SK-N-MC (cell line): ENCODE data around the gene MET.

Experiments used
- EZH2 ChIP-seq: fragments of 200-600 bp; sonication (generic); IDR thresholded peaks from one replicate; pipeline ENCODE4 v1.6.1; 2017; ENCODE audit warnings: antibody characterized with exemption
- POLR2AphosphoS5 ChIP-seq: IDR thresholded peaks from 2 replicates; pipeline ENCODE4 v1.6.1; 2012; ENCODE audit warnings: mild to moderate bottlenecking, low read depth, low read length, borderline replicate concordance

DNA sequence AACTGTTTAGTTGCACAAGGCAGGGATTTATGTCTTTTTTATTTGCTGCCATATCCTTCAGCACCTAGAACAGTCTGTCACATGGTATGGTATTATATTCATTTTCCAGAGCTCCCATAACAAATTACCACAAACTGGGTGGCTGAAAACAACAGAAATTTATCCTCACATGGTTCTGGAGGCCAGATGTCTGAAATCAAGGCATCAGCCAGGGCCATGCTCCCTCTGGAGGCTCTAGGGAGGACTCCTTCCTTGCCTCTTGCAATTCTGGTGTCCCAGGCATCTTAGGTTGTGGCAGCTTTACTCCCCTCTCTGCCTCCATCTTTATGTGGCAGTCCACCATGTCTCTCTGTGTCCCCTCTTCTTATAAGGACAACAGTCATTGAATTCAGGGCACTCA is 43.1 kb downstream of the MET start:
- TF ChIP-seq POLR2AphosphoS5 = no peak
- no peak for TF ChIP-seq EZH2
